RWPE1 (cell line): Measurements from ENCODE around the gene CMC4.

Experiments
- CTCF ChIA-PET: fragments of 350-600 bp; sonication (Branson Sonifier 250); formaldehyde crosslinking; extraction: SDS; loops from one replicate; lab custom pipeline; 2021; lab: Yijun Ruan, JAX
- POLR2A ChIA-PET: fragments of 400-600 bp; formaldehyde crosslinking; extraction: SDS; loops from one replicate; lab custom pipeline; 2020; ENCODE audit warnings: antibody characterized with exemption; ENCODE audit not compliant: low non-redundant PET; lab: Yijun Ruan, JAX
- DNase-seq: peaks from one replicate; pipeline ENCODE4 v3.0.0; 2012; ENCODE audit warnings: low spot score
- H3K27ac ChIP-seq: fragments of 450-650 bp; 2 replicates; pipeline ENCODE4 v1.5.1; 2017
- CTCF ChIP-seq: fragments of 450-650 bp; conservative IDR thresholded peaks from 2 replicates; pipeline ENCODE4 v1.5.1; 2017; ENCODE audit warnings: low read depth, mild to moderate bottlenecking

The CMC4 gene

GRCh38 chrX:155046129-155046810, 24.7 kb downstream of the CMC4 start:
- no peak for DNase-seq
- TF ChIP-seq CTCF, result no peak
- ChIA-PET CTCF (interaction anchor here (0.6 to 0.9 kb wide), 3 partner anchors 10 to 128 kb away, joined by 3 to 6 read pairs (median 3); no protein-coding TSS in a partner anchor), POLR2A (no interaction called here)
- H3K27ac ChIP-seq, result no peak overlapping the region

- ChIA-PET POLR2A (no interaction called here), CTCF (no interaction called here)
- TF ChIP-seq CTCF, result no peak
- no peak overlapping the region for H3K27ac ChIP-seq
- no peak for DNase-seq
Observed at GRCh38 chrX:155035688-155036087, 35.2 kb downstream of the CMC4 start.

DNA sequence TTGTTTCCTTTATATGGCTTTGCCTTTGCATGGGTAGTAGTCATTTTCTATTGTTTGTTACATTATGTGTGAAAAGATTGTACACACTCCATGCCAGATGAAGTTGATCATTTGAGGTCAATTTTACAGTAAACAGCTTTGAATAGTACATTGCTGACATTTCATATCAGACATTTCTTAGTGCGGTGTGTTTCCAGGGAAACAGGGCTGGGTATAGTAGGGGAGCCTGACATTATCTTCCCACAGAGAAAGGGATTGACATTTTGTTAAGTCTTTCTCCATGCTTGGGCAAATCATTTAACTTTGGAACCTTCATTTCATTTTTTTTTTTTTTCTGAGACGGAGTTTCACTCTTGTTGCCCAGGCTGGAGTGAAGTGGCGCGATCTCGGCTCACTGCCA, 39.3 kb downstream of the CMC4 start:
- CTCF ChIA-PET, result no interaction called here
- no peak for TF ChIP-seq CTCF
- H3K27ac ChIP-seq, result no peak overlapping the region
- POLR2A ChIA-PET, result no interaction called here
- DNase-seq, result no peak

DNA sequence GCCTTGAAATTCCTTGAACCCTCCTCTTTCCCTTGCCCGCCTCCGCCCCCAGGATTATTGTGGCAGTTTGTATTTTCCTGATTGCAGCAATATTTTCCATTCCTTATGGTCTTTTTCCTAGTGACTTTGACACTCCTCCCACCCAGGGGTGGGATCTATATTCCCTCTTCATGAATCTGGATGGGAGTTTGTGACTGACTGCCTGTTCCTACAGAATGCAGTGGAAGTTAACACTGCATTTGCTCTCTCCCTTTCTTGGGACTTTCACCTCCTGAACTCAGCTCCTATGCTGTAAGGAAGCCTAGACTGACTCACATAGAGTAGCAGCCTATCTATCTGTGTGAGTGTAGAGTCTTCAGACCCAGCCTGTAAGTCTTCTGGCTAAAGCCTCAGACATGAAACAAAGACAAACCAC, 42.1 kb downstream of the CMC4 start:
- DNase-seq, result no peak
- CTCF ChIA-PET, result no interaction called here

DNA sequence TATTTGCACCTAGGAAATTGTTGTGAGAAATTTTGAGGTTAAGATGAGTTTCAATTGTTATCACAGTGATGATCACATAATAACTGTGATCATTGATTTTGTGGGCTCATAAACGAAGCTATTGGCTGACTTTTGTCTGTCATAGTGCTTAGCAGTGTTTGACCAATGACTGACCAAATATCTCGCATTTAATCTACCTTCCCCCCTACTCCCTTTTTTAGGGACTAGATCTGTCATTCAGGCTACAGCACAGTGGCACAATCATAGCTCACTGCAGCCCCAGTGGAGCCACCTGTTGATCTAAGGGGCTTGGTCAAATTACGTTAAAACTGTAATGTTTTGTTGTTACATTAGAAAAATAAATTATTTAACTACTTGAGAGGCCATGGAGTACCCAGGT, 42.8 kb downstream of the CMC4 start:
- CTCF ChIA-PET, result no interaction called here
- no peak for DNase-seq
- no peak for TF ChIP-seq CTCF
- H3K27ac ChIP-seq, result no peak overlapping the region
- POLR2A ChIA-PET, result interaction anchor here (0.7 kb wide), 1 partner anchor 35 kb away, joined by 3 read pairs; no protein-coding TSS in a partner anchor

More for the DNA sequence above, 42.1 kb downstream of the CMC4 start:
- POLR2A ChIA-PET, result no interaction called here
- no peak for TF ChIP-seq CTCF
- H3K27ac ChIP-seq, result no peak overlapping the region

GRCh38 chrX:155027509-155028066, 43.3 kb downstream of the CMC4 start:
- no peak for TF ChIP-seq CTCF
- H3K27ac ChIP-seq, result peak overlapping the region; percentile 96
- ChIA-PET POLR2A (interaction anchor here (0.7 kb wide), 1 partner anchor 35 kb away, joined by 3 read pairs; no protein-coding TSS in a partner anchor), CTCF (no interaction called here)
- DNase-seq, result peak; percentile 4
